Activated CD4-positive, alpha-beta T cell treated with anti-CD3 and anti-CD28 coated beads for 48 hours (primary cell): ENCODE measurements around the gene RNF19B.

Source experiments
- DNase-seq: peaks from one replicate; pipeline ENCODE4 v3.0.0-alpha.2; 2020

Gene RNF19B

DNA sequence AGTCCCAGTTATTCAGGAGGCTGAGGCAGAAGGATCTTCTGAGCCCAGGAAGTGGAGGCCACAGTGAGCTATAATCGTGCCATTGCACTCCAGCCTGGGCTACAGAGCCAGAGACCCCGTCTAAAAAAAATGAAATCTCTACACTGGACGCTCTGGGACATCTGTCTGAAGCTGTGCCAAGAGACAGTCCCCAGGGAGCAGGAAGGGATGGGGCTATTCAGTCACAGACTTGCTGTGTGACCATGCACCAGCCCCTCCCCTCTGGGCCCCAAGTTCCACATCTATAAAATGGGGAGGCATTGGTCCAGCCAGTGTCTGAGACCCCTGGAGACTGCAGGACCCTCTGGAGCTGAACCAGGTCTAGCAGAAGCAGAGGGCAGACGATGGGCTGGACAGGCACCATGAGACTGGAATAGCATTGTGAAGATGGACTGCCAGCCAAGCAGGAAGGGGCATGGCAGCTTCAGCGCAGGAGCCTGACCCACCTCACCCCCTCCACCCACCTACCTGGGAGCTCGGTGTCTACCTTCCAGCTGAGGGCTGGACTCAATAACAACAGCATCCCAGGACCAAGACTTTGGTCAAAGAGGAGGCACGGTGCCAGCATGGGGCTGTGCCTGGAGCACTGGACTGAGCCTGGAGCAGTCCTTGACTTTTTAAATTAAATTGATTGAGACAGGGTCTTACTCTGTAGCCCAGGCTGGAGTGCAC is 64.9 kb downstream of the RNF19B start:
- no peak for DNase-seq

DNA sequence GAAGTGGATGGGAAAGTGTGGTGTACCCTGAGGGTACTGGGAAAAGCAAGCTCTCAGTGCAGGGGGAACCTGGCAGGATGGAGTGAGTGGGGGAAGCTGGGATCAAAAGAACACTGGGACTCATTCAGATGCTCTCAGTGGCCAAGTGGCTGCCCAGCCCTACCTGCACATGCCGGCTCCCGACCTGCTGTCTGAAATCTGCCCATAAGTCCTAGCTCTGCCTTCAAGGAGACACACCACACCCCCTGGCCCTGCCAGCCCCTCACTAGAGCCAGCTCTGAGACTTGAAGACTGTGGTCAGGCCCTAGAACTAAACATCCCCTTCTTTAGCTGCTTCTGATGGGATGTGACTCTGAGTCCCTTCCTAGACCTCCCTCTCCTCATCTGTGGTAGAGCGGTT is 65.7 kb downstream of the RNF19B start:
- DNase-seq, result no peak

DNA sequence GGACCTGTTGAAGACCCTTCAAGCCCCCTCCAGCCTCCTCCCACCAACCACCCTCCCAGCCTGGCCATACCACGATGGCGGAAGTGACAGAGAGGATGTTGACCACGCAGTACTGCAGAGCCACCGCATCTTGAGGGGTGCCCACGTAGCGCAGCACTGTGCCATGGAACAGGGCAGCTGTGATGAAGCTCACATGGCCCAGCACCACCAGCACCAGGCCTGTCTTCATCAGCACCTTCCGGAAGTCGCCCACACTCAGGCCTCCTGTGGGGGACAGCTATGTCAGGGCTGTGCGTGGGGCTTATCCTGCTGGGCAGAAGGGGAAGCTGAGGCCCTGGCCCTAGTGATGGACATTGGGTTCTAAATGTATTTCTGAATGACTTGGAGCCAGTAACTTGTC is 66.6 kb downstream of the RNF19B start:
- no peak for DNase-seq

DNA sequence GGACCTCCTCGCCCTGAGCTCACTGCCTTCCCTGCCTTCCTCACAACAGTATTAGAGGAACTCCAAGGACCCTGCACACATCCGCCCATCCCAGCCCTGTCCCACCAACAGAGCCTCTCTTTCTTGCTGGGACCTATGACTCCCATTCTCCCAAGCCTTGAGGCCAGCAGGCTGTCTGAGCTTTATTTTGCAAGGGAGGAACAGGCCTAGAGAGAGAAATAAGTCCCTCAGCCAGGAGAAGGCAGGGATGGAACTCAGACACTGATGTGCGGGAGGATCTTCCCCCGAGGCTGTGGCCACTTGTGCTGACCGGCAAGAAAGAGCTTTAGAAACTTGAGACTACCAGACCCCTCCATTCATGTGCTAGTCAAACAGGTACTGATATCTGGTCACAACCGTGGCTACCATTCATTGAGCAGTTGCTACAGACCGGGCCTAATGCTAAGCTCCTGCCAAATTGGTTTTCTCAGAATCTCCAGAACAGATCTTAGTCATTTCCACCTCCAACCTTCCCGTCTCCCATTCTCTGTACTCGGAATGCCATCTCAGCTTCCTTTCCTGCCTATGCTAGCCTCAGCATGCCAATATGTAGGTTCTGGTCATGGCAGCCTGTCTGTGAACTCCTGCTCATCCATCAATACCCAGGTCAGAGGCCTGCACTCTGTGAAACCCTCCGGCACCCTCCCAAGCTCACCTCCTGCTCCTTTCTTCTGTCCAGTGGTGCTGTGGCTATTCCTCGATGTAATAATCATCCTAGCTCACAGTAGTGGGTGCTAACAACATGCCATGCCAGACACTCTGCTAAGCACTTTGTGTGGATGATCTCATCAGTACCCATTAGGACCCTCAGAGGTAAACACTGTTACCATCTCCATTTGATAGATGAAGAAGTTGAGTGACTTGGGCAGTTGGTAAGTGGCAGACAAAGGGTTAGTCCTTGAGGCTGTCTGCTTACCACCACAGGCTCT is 67.2 kb downstream of the RNF19B start:
- DNase-seq, result no peak

DNA sequence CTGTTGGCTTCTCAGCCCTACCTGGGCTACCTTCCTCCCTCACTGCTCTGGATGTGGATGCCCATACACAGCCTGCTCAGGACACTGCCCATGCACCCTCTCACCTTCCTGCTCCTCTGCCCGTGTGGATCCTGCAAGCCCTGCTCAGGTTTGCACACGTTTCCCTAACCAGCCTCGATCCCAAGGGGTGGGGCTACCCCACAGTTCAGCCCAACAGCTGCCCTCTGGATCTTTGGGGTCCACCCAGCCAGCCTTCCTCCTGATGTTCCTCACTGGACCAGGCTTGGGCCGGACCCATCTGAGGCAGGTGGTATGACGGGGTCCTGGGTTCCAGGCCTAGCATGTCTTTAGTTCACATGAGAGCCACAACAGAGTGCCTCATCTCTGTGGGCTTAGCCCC is 68.2 kb downstream of the RNF19B start:
- no peak for DNase-seq

DNA sequence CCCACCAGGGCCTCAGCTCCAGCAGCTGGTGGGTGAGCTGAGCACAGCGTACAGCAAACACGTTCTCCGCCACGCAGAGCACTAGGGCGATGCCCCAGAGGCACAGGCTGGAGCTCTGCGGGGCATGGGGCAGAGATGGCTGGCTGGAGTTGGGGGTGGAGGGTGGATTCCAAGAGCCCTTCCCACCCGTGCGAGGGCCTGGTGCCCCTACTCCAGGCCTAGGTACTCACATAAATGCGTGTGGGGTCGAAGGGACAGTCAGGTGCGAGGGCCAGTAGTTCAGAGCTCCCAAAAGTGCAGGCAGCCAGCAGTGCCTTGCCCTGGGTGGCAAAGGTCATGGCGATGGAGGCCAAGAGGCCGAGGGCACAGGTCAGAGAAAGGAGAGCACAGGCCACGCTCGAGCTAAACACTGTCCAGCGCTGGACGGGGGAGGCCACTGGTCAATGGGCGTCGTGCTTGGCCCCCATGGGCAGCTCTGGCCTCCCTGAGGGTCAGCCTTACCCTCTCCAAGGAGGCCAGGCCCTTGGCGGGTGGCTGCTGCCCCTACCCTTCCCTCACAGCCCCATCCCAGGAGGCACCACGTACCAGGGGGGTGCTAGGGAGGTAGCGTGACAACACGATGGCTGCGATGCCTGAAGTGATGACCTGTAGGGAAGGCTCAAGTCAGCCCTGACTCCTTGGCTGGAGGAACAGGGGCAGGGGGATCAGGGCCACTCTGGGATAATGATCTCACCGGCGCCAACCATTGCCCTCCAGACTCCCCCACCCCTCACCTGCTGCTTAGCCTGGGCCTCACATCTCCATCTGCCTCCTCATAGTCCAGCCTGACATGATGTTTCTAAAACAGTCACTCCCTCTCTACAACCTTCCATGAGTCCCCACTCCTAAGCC is 69.0 kb downstream of the RNF19B start:
- DNase-seq, result no peak

DNA sequence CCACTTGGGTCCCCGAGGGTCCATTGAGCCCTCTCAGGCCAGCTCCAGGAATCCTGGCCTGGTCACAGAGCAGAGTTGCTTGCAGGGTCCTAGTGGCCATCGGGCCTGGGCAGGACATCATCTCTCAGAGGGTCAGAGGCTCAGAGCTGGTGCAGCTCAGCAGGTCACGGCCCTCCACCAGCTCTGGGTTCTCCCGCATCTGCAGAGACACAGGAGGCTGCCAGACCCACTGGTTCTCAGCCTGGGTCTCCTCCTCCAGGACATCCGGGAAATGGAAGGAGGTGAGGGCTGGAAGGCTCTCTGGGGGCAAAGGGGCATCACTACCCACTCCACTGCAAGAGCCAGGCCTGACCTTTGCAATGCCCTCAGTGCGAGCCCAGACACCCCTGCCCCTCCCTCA is 69.9 kb downstream of the RNF19B start:
- no peak for DNase-seq

DNA sequence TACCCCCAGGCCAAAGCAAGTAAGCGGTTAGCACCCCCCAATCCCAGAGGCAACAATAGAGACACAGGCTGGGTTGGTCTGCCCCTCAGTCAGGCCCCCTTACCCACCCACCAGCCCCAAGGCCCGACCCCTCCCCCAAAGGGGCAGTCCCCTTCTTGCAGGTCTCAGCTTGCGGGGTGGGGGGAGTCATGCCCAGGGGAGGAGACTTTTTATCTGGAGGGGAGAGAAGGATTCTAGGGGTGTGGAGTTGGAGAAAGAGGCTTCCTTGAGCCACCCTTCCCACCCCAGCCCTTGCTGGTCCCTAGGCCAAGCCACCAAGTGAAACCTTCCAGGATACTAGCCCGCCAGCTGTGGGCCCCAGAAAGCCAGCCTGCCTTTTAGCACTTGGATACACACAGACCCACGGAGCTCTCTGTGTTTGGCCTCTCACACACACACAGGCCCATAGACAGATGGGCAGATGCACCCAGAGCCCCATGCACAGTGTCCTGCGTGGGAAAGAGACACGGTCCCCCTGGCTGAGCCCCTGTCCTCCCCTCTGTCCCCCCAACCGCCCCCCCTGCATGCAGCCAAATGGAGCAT is 70.5 kb downstream of the RNF19B start:
- no peak for DNase-seq

DNA sequence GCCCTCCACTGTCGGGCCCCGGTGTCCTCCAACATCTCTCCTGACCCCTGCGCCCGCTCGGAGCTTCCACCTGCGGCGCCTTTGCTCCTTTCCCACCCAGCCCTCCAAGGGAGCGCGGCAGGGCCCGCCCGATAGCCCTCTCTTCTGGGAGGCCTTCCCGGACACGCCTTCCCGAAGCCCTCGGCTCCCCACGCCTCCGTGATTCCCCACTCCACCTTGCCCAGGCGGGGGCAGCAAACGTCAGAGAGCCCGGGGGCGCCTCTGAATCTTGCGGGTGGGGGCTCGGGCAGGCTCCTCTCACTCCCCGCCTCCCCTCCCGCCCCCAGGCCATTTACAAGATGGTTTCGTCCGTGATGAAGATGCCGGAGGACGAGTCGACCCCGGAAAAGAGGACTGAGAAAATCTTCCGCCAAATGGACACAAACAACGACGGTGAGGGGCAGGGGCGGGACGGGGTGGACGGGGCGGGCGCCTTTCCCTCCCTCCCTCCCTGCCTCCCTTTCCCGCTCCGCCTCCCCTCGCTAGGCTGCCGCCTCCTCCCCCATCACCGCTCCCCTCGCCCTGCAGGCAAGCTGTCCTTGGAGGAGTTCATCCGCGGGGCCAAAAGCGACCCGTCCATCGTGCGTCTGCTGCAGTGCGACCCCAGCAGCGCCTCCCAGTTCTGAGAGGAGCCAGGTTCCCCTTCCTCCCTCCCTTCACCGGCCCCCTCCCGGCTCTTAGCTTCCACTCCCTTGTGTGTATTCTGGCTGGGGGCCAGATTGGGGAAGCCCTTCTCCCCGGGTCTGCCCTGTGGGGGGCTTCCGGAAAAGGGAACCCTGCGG is 71.2 kb downstream of the RNF19B start:
- no peak for DNase-seq

DNA sequence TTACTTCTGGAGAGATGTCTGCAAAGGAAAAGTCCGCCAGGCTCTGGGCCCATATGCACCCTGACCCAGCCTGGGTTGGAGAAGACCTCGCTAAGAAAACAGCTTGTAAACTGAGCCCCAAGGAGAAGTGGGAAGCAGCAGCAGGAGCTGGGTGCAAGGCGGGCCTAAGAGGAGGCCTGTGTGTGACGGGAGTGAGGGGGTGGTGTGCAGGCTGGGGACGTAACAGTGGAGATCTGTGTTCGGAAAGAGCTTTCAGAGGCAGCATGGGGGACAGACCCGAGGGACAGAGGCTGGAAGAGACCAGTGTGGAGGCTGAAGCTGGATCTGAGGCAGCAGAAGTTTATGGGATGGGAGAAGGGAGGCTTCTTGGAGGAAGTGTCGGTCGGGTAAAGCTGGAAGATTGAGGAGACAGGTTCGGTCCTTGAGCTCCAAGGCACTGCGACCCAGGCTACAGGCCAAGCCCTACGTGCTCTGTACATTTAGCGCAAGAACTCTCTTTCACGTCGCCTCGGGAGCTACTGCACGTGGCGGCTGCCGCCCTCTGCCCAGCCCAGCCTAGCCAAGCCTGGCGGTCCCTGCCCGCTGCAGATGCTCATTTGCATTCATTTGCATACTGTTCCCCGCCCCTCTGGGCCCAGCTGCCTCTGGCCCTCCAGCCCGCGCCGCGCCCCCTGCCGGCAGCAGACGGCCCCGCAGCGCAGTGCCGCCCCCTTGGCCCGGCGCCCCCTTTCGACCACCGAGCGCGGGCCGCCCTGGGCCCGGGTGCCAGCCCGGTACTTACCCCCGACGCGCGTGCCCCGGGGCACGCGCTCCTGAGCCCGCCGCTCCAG is 72.0 kb downstream of the RNF19B start:
- peak; percentile 72 for DNase-seq

DNA sequence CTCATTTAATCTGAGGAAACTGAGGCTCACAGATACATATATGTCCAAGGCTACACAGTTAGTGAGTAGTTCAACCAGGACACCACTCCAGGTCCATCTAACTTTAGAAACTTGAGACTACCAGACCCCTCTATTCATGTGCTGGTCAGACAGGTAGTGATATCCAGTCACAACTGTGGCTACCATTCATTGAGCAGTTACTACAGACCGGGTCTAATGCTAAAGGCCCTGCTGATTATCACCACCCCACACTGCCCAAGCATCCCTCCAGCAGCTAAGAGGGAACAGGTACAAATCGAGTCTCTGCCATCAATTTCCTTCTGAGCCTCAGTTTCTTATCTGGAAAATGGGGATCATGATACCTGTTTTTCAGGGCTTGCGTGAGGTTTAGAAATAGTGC is 73.0 kb downstream of the RNF19B start:
- DNase-seq, result no peak

DNA sequence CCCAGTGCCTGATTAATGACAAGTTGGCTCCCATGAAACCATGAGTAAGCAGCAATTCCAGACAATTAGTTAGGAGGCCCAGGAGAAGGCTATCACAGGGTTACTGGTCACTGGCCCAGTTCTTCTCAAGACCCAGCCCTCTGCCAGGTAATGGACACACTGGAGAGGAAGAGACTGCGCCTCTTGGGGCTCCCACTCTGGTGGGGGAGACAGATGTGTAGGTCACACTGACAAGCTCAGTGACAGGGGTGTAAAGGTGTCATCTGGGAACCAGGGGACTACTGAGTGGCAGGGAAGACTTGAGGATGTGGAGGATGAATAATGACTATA is 73.4 kb downstream of the RNF19B start:
- no peak for DNase-seq

DNA sequence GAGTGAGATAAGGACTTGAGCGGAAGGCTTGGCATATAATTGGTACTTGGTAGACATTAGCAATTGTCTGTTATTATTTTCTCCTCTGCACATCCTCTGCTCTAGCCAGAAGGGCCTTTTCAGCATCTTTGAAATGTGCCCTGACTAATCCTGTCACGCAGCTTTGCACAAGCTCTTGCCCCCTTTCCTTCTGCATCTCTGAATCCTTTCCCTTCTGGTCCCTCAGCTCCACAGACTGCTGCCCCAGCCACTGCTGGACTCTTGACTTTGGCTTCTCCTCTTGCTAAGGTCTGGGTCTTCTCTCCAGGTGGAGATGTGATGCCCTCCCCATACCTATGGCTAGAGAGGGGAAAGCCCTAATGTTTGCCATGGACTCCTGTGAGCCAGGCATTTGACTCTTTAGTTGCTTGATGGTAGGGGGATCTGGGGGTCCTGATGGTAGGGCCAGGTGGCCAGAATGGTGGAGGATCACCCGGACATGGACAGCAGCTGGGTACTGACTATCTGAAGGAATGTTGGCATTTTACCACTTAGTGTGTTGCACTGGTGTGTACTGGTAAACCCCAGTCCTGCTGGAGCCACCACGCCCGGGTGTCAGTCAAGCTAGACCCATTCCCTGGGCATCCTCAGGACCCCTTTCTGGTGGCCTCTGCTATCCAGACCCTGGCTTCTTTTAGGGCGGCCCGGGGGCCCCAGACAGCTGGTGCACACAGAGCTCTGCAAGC is 73.9 kb downstream of the RNF19B start:
- DNase-seq, result no peak

DNA sequence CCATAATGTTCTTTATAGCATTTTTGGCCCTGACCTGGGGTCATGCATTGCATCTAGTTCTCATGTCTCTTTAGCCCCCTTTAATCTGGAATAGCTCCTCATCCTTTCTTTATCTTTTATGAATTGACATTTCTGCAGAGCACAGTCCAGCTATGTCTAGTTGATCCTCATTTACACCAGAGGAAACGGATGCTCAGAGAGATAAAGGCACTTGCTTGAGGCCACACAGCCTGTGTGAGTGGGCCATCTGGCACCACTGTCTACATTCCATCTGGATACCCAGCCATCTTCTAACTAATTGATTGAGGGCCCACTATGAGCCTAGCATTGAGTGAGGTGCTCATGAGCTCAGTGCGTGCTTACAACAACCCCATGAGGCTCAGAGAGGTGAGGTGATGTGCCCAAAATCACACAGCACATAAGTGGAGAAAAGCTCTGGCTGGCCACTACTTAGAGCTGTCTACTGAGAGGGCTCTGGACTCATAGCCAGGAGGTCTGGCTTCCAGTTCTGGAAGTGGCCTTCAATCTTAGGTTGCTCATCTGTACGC is 74.8 kb downstream of the RNF19B start:
- DNase-seq, result no peak

DNA sequence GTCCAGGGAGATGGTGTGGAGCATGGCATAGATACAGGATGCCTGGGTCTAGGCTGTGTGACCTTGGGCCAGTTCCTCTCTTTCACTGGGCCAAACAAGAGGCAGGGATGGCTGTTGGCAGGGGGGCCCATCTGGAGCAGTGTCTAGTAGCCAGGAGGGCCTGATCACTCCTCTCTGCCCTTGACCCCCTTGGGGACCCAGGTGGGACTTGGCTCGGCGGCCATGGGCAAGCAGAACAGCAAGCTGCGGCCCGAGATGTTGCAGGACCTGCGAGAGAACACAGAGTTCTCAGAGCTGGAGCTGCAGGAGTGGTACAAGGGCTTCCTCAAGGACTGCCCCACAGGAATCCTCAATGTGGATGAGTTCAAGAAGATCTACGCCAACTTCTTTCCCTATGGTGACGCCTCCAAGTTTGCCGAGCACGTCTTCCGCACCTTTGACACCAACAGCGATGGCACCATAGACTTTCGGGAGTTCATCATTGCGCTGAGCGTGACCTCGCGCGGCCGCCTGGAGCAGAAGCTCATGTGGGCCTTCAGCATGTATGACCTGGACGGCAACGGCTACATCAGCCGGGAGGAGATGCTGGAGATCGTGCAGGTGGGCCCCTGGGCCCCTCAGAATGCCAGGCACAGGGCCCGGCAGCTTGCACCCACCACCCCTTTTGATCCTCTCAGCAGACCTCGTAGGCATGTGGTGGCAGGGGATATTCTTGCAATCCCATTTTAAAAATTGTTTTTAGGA is 75.8 kb downstream of the RNF19B start:
- no peak for DNase-seq

DNA sequence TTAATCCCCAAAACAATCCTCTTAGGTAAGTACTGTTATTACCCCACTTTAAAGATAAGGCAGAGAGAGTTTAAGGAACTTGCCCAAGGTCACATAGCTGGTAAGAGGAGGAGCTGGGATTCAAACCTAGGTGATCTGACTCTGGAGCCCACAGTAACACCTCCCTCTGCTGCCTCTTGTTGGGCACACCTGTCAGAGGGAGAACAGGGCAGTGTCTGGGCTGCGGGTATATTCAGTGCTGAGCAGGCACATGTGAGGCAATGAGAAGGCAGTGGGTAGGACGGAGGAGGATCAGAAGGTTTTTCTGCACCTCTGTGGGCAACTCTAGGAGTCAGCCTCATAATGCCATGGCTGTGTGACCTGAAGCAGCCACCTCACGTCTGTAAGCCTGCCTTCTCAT is 76.5 kb downstream of the RNF19B start:
- DNase-seq, result no peak

DNA sequence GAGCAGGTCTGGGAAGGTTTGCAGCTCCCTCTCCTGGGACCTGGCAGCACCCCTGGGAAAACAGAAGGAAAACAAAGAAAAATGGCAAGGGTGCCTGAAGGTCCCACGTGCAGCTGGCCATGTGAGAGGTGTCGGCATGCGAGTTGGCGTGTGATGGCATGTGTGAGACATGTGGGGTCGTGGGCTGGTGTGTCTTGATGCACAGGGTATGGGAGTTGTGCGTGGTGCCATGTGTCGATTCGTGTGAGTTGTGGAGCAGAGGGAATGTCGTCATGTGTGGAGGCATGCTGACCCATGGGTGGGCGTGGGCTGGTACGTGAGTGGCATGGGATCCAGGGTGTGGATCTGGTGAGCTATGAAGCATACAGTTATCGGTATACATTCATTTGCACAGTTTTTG is 77.0 kb downstream of the RNF19B start:
- no peak for DNase-seq

DNA sequence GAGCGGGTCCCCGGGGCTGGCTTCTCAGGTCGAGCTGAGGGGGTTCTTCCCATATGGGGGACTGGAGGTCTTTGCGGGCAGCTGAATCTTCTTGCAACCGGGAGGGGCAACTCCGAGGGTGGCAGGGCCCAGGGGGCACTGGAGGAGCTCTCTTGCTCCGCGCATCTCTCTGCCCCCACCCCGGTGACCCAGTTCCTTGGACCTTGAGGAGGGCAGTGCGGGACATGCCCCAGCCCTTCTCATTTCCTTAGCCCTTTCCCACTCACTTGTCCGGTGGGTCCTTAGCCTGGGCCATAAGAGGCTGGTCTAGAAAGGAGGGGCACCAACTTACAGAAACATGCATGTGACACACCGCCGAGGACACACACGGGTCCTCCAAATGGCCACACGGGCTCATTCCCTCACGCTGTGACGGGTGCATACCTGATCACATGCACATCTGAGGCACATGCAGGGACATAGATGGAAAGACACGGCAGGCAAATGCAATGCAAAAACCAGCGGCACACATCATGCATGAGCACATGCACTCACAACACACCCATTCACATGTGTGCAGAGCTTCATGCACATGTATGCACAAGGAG is 77.7 kb downstream of the RNF19B start:
- DNase-seq, result no peak
